ENCODE measurements around the gene KRTAP9-6. TPM values are rescaled to one million over a fixed set of nuclear protein-coding genes. Genes with fewer than 3 reads are reported as not detected.
A peak's percentile ranks its signal among the peaks of the same experiment; 100 is the strongest.

Gene KRTAP9-6
- total and polyA plus RNA-seq, 2 donors = 0.02 TPM; not detected in 1

DNA sequence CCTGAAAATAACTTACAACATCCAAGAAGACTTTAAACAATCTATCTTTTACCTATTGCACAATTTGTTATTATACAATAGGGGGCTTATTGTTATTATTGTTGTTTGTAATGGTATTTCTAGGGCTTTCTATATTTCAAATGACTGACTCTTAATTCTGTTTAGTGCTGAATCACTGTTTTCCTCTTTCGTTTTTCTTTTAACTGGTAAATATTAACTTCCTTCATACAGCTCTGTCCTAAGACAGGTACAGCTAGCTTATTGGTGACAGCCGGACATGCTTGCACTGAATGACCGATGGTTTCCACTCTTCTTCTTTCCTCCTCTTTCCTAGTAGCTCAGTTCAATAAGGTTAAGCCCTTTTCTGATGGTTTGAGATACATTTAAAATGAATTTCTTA lies 21.9 kb downstream of the KRTAP9-6 start:
- 78% methylated on average over 3 of the region's 3 CpGs for WGBS
- H3K4me1 ChIP-seq (ENCODE audit: control insufficient read depth in 2 of 2, insufficient read depth in 2 of 2, low read length in 2 of 2) = no peaks in the 10 kb centered on the region
- H3K9me3 ChIP-seq (ENCODE audit: control insufficient read depth in 2 of 2, insufficient read depth in 1 of 2, low read length in 1 of 2) = no peaks in the 10 kb centered on the region
- H3K27me3 ChIP-seq (ENCODE audit: control insufficient read depth in 2 of 2, insufficient read depth in 1 of 2, low read length in 1 of 2) = no peaks in the 10 kb centered on the region
- DNase-seq (ENCODE audit: low read depth in 6 of 9, low spot score in 9 of 9) = no peak
- H3K27ac ChIP-seq (ENCODE audit: low read depth in 1 of 2, low read length in 1 of 2) = no peak overlapping the region
- H3K4me3 ChIP-seq (ENCODE audit: low read length in 2 of 2) = no peak overlapping the region
- H3K36me3 ChIP-seq (ENCODE audit: control insufficient read depth in 2 of 2, insufficient read depth in 2 of 2, low read length in 1 of 2) = no peaks in the 10 kb centered on the region

DNA sequence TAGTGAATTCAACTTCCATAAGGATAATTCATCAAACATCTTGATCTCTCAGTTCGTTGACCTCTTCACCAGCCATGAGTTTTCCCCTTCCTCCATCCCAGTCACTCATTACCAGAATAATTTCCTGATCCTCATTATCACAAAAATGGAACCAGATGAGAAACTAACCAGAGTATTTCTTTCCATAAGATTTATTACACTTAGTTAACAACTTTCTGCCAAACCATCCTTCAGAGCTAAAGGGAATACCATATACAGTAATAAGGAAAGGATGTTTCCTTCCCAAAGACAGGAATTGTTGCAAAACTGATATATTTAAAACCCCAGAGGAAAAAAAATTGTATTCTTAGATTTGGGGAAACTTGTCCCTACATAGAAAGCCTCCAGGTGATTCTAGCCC lies 28.8 kb downstream of the KRTAP9-6 start:
- DNase-seq (ENCODE audit: low read depth in 6 of 9, low spot score in 9 of 9) = no peak
- peaks cover 0 to 3% of the 10 kb centered on the region in 2 donors for H3K4me1 ChIP-seq (ENCODE audit: control insufficient read depth in 2 of 2, insufficient read depth in 2 of 2, low read length in 2 of 2)
- no peaks in the 10 kb centered on the region for H3K36me3 ChIP-seq (ENCODE audit: control insufficient read depth in 2 of 2, insufficient read depth in 2 of 2, low read length in 1 of 2)
- 93% methylated on average over 1 of the region's 1 CpG for WGBS
- H3K27ac ChIP-seq (ENCODE audit: low read depth in 1 of 2, low read length in 1 of 2) = no peak overlapping the region
- H3K27me3 ChIP-seq (ENCODE audit: control insufficient read depth in 2 of 2, insufficient read depth in 1 of 2, low read length in 1 of 2) = no peaks in the 10 kb centered on the region
- no peak overlapping the region for H3K4me3 ChIP-seq (ENCODE audit: low read length in 2 of 2)
- no peaks in the 10 kb centered on the region for H3K9me3 ChIP-seq (ENCODE audit: control insufficient read depth in 2 of 2, insufficient read depth in 1 of 2, low read length in 1 of 2)

GRCh38 chr17:41296846-41297245 lies 31.7 kb downstream of the KRTAP9-6 start:
- WGBS = 94% methylated on average over 1 of the region's 1 CpG
- H3K27ac ChIP-seq (ENCODE audit: low read depth in 1 of 2, low read length in 1 of 2) = peak overlapping the region in 1 of 2 donors; percentile 47
- H3K27me3 ChIP-seq (ENCODE audit: control insufficient read depth in 2 of 2, insufficient read depth in 1 of 2, low read length in 1 of 2) = no peaks in the 10 kb centered on the region
- peaks cover 0 to 6% of the 10 kb centered on the region in 2 donors for H3K4me1 ChIP-seq (ENCODE audit: control insufficient read depth in 2 of 2, insufficient read depth in 2 of 2, low read length in 2 of 2)
- H3K9me3 ChIP-seq (ENCODE audit: control insufficient read depth in 2 of 2, insufficient read depth in 1 of 2, low read length in 1 of 2) = no peaks in the 10 kb centered on the region
- no peak overlapping the region for H3K4me3 ChIP-seq (ENCODE audit: low read length in 2 of 2)
- peak in 1 of 9 donors; percentile 13 for DNase-seq (ENCODE audit: low read depth in 6 of 9, low spot score in 9 of 9)
- H3K36me3 ChIP-seq (ENCODE audit: control insufficient read depth in 2 of 2, insufficient read depth in 2 of 2, low read length in 1 of 2) = no peaks in the 10 kb centered on the region

DNA sequence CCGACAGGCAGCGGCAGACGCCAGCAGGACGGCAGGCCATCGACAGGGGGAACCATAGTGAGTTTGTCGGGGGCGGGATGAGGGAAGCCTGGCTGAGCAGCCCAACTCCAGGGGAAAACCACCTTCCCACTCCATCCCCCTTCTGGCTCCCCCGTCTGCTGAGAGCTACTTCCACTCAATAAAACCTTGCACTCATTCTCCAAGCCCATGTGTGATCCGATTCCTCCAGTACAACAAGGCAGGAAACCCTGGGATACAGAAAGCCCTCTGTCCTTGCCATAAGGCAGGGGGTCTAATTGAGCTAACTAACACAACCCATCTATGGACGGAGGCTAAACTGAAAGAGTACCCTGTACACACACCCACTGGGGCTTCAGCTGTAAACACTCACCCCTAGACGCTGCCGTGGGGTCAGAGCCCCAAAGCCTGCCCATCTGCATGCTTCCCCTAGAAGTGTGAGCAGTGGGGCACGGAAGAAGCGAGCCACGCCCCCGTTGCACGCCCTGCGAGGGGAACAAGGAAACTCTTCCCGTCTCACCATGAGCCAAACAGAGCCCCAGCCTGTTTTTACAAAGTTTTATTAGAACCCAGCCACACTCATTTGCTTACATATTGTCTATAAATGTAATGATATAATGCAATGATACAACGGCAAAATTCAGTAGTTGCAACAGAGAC lies 33.4 kb downstream of the KRTAP9-6 start:
- no peak for DNase-seq (ENCODE audit: low read depth in 6 of 9, low spot score in 9 of 9)

DNA sequence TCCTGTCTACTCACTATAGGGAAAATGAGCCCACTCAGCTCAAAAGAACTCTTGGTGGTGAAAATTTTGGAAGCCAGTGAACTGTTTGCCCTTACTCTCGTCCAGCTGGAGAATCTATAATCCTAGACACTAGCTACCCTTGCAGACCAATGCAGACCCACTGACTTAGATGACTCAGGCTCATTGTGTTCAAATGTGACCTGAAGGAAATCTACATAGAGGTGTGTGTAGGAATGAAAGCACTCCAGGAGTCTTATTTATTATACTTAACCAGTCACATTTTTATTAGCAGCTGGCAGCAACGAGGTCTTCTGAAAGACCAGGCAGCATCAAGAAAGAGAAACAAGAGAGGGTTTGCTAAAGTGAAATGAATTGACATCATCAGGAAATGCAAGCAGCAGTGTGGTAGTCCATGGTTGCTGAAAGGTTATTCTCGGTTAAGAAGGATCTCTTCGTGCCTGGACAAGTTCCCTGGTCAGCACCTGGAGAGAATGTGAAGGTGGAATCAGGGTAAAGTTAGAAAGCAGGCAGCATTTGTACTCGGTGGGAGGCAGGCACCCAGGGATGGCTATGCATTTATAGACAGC lies 36.1 kb downstream of the KRTAP9-6 start:
- Histone ChIP-seq H3K9me3 (ENCODE audit: control insufficient read depth in 2 of 2, insufficient read depth in 1 of 2, low read length in 1 of 2) (no peaks in the 10 kb centered on the region), H3K4me3 (ENCODE audit: low read length in 2 of 2) (no peak overlapping the region), H3K27me3 (ENCODE audit: control insufficient read depth in 2 of 2, insufficient read depth in 1 of 2, low read length in 1 of 2) (no peaks in the 10 kb centered on the region), H3K36me3 (ENCODE audit: control insufficient read depth in 2 of 2, insufficient read depth in 2 of 2, low read length in 1 of 2) (no peaks in the 10 kb centered on the region), H3K4me1 (ENCODE audit: control insufficient read depth in 2 of 2, insufficient read depth in 2 of 2, low read length in 2 of 2) (peaks cover 0 to 8% of the 10 kb centered on the region in 2 donors), H3K27ac (ENCODE audit: low read depth in 1 of 2, low read length in 1 of 2) (peak overlapping the region; percentile 0 to 62)
- 73% methylated on average over 5 of the region's 5 CpGs for WGBS
- DNase-seq (ENCODE audit: low read depth in 6 of 9, low spot score in 9 of 9) = peak in 1 of 9 donors; percentile 12

More for the DNA sequence above, 33.4 kb downstream of the KRTAP9-6 start:
- Histone ChIP-seq H3K36me3 (ENCODE audit: control insufficient read depth in 2 of 2, insufficient read depth in 2 of 2, low read length in 1 of 2) (no peaks in the 10 kb centered on the region), H3K27ac (ENCODE audit: low read depth in 1 of 2, low read length in 1 of 2) (no peak overlapping the region), H3K4me1 (ENCODE audit: control insufficient read depth in 2 of 2, insufficient read depth in 2 of 2, low read length in 2 of 2) (peaks cover 0 to 10% of the 10 kb centered on the region in 2 donors), H3K9me3 (ENCODE audit: control insufficient read depth in 2 of 2, insufficient read depth in 1 of 2, low read length in 1 of 2) (no peaks in the 10 kb centered on the region), H3K4me3 (ENCODE audit: low read length in 2 of 2) (no peak overlapping the region), H3K27me3 (ENCODE audit: control insufficient read depth in 2 of 2, insufficient read depth in 1 of 2, low read length in 1 of 2) (no peaks in the 10 kb centered on the region)
- 92% methylated on average over 20 of the region's 20 CpGs for WGBS

DNA sequence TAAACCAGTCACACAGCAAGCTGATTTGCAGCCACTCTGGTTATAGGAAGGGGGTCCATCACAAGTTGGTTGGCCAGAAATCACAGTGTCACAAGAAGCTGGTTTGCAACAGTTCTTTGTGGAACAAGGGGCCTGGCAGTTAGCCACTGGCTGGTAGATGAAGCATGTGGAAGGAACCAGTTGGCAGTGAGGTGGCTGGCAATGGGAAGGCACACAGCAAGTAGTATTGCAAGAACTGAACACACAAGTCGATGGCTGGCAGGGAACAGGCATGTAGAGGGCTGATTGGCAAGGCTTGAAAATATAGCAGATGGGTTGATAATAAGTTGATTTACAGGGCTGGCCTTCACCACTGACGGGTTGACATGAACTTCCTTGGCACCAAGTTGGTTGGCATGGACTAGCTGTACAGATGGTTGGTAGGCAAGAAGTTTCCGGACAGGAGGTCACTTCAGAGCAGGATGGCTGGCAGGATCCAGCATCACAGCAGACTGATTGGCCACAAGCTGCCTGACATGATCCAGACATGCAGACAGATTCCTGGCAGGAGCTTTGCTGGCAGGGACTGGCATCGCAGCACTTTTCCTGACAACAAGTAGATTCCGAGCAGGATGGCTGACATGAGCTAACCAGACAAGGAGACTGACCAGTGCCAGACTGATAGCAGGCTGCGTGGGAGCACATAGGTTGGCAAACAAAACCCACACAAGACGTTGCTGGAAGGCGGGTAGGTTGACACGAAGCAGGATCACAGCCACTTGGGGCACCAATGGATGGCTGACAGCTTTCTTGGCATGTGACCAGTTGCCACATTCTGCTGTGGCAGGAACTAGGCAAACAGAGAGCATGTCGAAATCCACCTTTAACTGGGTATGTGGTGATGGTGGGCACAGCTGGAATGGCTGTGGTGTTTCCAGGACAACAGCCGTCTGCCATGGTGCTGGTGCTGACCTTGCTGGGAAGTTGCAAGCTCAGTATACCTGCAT lies 37.0 kb downstream of the KRTAP9-6 start, which contains the start of gene KRTAP29-1:
TSS of gene KRTAP29-1 (minus strand) at position 936 of the 986 bp plus-strand sequence. CDS start at position 936, 0 bp downstream.
- Histone ChIP-seq H3K27ac (ENCODE audit: low read depth in 1 of 2, low read length in 1 of 2) (no peak within 1 kb of the TSS), H3K27me3 (ENCODE audit: control insufficient read depth in 2 of 2, insufficient read depth in 1 of 2, low read length in 1 of 2) (no peaks in the 10 kb centered on the region), H3K4me1 (ENCODE audit: control insufficient read depth in 2 of 2, insufficient read depth in 2 of 2, low read length in 2 of 2) (peaks cover 0 to 8% of the 10 kb centered on the region in 2 donors), H3K4me3 (ENCODE audit: low read length in 2 of 2) (no peak within 1 kb of the TSS), H3K36me3 (ENCODE audit: control insufficient read depth in 2 of 2, insufficient read depth in 2 of 2, low read length in 1 of 2) (no peaks in the 10 kb centered on the region), H3K9me3 (ENCODE audit: control insufficient read depth in 2 of 2, insufficient read depth in 1 of 2, low read length in 1 of 2) (no peaks in the 10 kb centered on the region)
- no peak for DNase-seq (ENCODE audit: low read depth in 6 of 9, low spot score in 9 of 9)
- WGBS = 82% methylated on average over 11 of the region's 11 CpGs

GRCh38 chr17:41302981-41303380 lies 37.8 kb downstream of the KRTAP9-6 start:
- 97% methylated on average over 4 of the region's 4 CpGs for WGBS
- Histone ChIP-seq H3K9me3 (ENCODE audit: control insufficient read depth in 2 of 2, insufficient read depth in 1 of 2, low read length in 1 of 2) (peaks cover 0 to 2% of the 10 kb centered on the region in 2 donors), H3K27me3 (ENCODE audit: control insufficient read depth in 2 of 2, insufficient read depth in 1 of 2, low read length in 1 of 2) (no peaks in the 10 kb centered on the region), H3K27ac (ENCODE audit: low read depth in 1 of 2, low read length in 1 of 2) (no peak overlapping the region), H3K36me3 (ENCODE audit: control insufficient read depth in 2 of 2, insufficient read depth in 2 of 2, low read length in 1 of 2) (no peaks in the 10 kb centered on the region), H3K4me1 (ENCODE audit: control insufficient read depth in 2 of 2, insufficient read depth in 2 of 2, low read length in 2 of 2) (peaks cover 0 to 14% of the 10 kb centered on the region in 2 donors), H3K4me3 (ENCODE audit: low read length in 2 of 2) (no peak overlapping the region)
- DNase-seq (ENCODE audit: low read depth in 6 of 9, low spot score in 9 of 9) = no peak

DNA sequence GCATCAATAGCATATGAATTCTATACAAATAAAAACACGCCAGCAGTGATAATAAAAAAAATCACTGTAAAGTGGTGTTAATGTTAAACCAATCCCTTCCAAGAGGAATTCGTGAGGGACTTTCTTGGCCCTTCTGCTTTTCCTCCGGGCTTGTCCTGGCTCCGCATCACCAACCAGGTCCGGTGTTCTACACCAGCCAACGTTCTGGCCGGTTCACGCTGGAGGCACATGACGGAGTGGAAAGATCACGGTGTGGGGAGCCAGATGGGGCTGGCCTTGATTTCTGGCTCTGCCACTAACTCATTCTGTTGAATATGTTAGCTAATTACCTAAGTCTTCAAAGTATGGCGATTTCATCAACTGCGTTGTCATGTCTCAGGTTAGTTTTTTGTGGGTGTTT lies 38.9 kb downstream of the KRTAP9-6 start:
- Histone ChIP-seq H3K27ac (ENCODE audit: low read depth in 1 of 2, low read length in 1 of 2) (no peak overlapping the region), H3K9me3 (ENCODE audit: control insufficient read depth in 2 of 2, insufficient read depth in 1 of 2, low read length in 1 of 2) (peaks cover 2 to 10% of the 10 kb centered on the region in 2 donors), H3K36me3 (ENCODE audit: control insufficient read depth in 2 of 2, insufficient read depth in 2 of 2, low read length in 1 of 2) (no peaks in the 10 kb centered on the region), H3K4me3 (ENCODE audit: low read length in 2 of 2) (no peak overlapping the region), H3K27me3 (ENCODE audit: control insufficient read depth in 2 of 2, insufficient read depth in 1 of 2, low read length in 1 of 2) (no peaks in the 10 kb centered on the region), H3K4me1 (ENCODE audit: control insufficient read depth in 2 of 2, insufficient read depth in 2 of 2, low read length in 2 of 2) (peaks cover 0 to 22% of the 10 kb centered on the region in 2 donors)
- 89% methylated on average over 12 of the region's 12 CpGs for WGBS
- no peak for DNase-seq (ENCODE audit: low read depth in 6 of 9, low spot score in 9 of 9)

Data from thymus (tissue), 11 donors.